Stimulated activated naive CD8-positive, alpha-beta T cell treated with anti-CD3 and anti-CD28 coated beads, Interleukin-15, Interleukin-2, amounts not matched to agents 100 ng/mL and 50 ng/mL, for 24 hours (primary cell): ENCODE results near the gene MAP3K21.
A peak's percentile ranks its signal among the peaks of the same experiment; 100 is the strongest.

Experiments
- H3K27ac Mint-ChIP-seq: one replicate; pipeline ENCODE4 v1.8.0; 2021; ENCODE audit warnings: mild to moderate bottlenecking, mixed read lengths
- H3K27me3 Mint-ChIP-seq: one replicate; pipeline ENCODE4 v1.8.0; 2021; ENCODE audit warnings: mixed read lengths
- H3K36me3 Mint-ChIP-seq: one replicate; pipeline ENCODE4 v1.8.0; 2021; ENCODE audit warnings: low read depth, mixed read lengths
- H3K4me1 Mint-ChIP-seq: one replicate; pipeline ENCODE4 v1.8.0; 2021; ENCODE audit warnings: low read depth, mixed read lengths
- H3K4me3 Mint-ChIP-seq: one replicate; pipeline ENCODE4 v1.8.0; 2021; ENCODE audit warnings: mild to moderate bottlenecking, mixed read lengths
- H3K9me3 Mint-ChIP-seq: one replicate; pipeline ENCODE4 v1.8.0; 2021; ENCODE audit warnings: mixed read lengths

Gene MAP3K21

GRCh38 chr1:233337505-233337904 lies 10.0 kb downstream of the MAP3K21 start:
- no peak overlapping the region for H3K27ac Mint-ChIP-seq
- H3K27me3 Mint-ChIP-seq = peaks cover 42% of the 10 kb centered on the region
- no peak overlapping the region for H3K4me3 Mint-ChIP-seq
- no peaks in the 10 kb centered on the region for H3K36me3 Mint-ChIP-seq
- no peaks in the 10 kb centered on the region for H3K9me3 Mint-ChIP-seq
- no peaks in the 10 kb centered on the region for H3K4me1 Mint-ChIP-seq

GRCh38 chr1:233338102-233338501 lies 10.6 kb downstream of the MAP3K21 start:
- no peaks in the 10 kb centered on the region for H3K4me1 Mint-ChIP-seq
- no peak overlapping the region for H3K27ac Mint-ChIP-seq
- H3K4me3 Mint-ChIP-seq = no peak overlapping the region
- no peaks in the 10 kb centered on the region for H3K9me3 Mint-ChIP-seq
- H3K36me3 Mint-ChIP-seq = no peaks in the 10 kb centered on the region
- H3K27me3 Mint-ChIP-seq = peaks cover 48% of the 10 kb centered on the region

GRCh38 chr1:233340031-233340555 lies 12.6 kb downstream of the MAP3K21 start:
- no peak overlapping the region for H3K27ac Mint-ChIP-seq
- H3K4me1 Mint-ChIP-seq = no peaks in the 10 kb centered on the region
- H3K9me3 Mint-ChIP-seq = no peaks in the 10 kb centered on the region
- H3K4me3 Mint-ChIP-seq = no peak overlapping the region
- no peaks in the 10 kb centered on the region for H3K36me3 Mint-ChIP-seq
- H3K27me3 Mint-ChIP-seq = peaks cover 57% of the 10 kb centered on the region

GRCh38 chr1:233340966-233341516 lies 13.5 kb downstream of the MAP3K21 start:
- no peak overlapping the region for H3K4me3 Mint-ChIP-seq
- H3K4me1 Mint-ChIP-seq = no peaks in the 10 kb centered on the region
- H3K9me3 Mint-ChIP-seq = no peaks in the 10 kb centered on the region
- H3K27me3 Mint-ChIP-seq = peaks cover 57% of the 10 kb centered on the region
- H3K36me3 Mint-ChIP-seq = no peaks in the 10 kb centered on the region
- no peak overlapping the region for H3K27ac Mint-ChIP-seq

GRCh38 chr1:233342086-233342485 lies 14.6 kb downstream of the MAP3K21 start:
- Mint-ChIP-seq H3K4me1 (no peaks in the 10 kb centered on the region), H3K36me3 (no peaks in the 10 kb centered on the region), H3K9me3 (no peaks in the 10 kb centered on the region), H3K27me3 (peaks cover 50% of the 10 kb centered on the region), H3K27ac (no peak overlapping the region), H3K4me3 (no peak overlapping the region)

GRCh38 chr1:233343262-233343661 lies 15.7 kb downstream of the MAP3K21 start:
- Mint-ChIP-seq H3K36me3 (no peaks in the 10 kb centered on the region), H3K27me3 (peaks cover 44% of the 10 kb centered on the region), H3K4me1 (no peaks in the 10 kb centered on the region), H3K27ac (no peak overlapping the region), H3K9me3 (no peaks in the 10 kb centered on the region), H3K4me3 (no peak overlapping the region)

GRCh38 chr1:233347338-233347737 lies 19.8 kb downstream of the MAP3K21 start:
- Mint-ChIP-seq H3K27ac (no peak overlapping the region), H3K9me3 (no peaks in the 10 kb centered on the region), H3K36me3 (no peaks in the 10 kb centered on the region), H3K4me1 (no peaks in the 10 kb centered on the region), H3K4me3 (no peak overlapping the region), H3K27me3 (peaks cover 21% of the 10 kb centered on the region)

GRCh38 chr1:233349137-233349536 lies 21.6 kb downstream of the MAP3K21 start:
- no peaks in the 10 kb centered on the region for H3K4me1 Mint-ChIP-seq
- H3K36me3 Mint-ChIP-seq = no peaks in the 10 kb centered on the region
- no peak overlapping the region for H3K27ac Mint-ChIP-seq
- no peaks in the 10 kb centered on the region for H3K9me3 Mint-ChIP-seq
- H3K27me3 Mint-ChIP-seq = peaks cover 4% of the 10 kb centered on the region
- H3K4me3 Mint-ChIP-seq = no peak overlapping the region

GRCh38 chr1:233354983-233355382 lies 27.5 kb downstream of the MAP3K21 start:
- Mint-ChIP-seq H3K4me1 (peaks cover 21% of the 10 kb centered on the region), H3K27me3 (no peaks in the 10 kb centered on the region), H3K36me3 (no peaks in the 10 kb centered on the region), H3K4me3 (no peak overlapping the region), H3K27ac (no peak overlapping the region), H3K9me3 (no peaks in the 10 kb centered on the region)

- Mint-ChIP-seq H3K9me3 (no peaks in the 10 kb centered on the region), H3K36me3 (no peaks in the 10 kb centered on the region), H3K27me3 (no peaks in the 10 kb centered on the region), H3K27ac (no peak overlapping the region), H3K4me1 (peaks cover 21% of the 10 kb centered on the region), H3K4me3 (no peak overlapping the region)
Measured at GRCh38 chr1:233355841-233356704, 28.5 kb downstream of the MAP3K21 start.

- peaks cover 3% of the 10 kb centered on the region for H3K27me3 Mint-ChIP-seq
- no peaks in the 10 kb centered on the region for H3K36me3 Mint-ChIP-seq
- no peaks in the 10 kb centered on the region for H3K9me3 Mint-ChIP-seq
- H3K4me3 Mint-ChIP-seq = no peak overlapping the region
- H3K4me1 Mint-ChIP-seq = peaks cover 21% of the 10 kb centered on the region
- peak overlapping the region; percentile 13 for H3K27ac Mint-ChIP-seq
Measured at GRCh38 chr1:233356705-233356987, 29.1 kb downstream of the MAP3K21 start.

- H3K27ac Mint-ChIP-seq = no peak overlapping the region
Measured at GRCh38 chr1:233357595-233358397, 30.3 kb downstream of the MAP3K21 start.

GRCh38 chr1:233359431-233359830 lies 31.9 kb downstream of the MAP3K21 start:
- H3K9me3 Mint-ChIP-seq = no peaks in the 10 kb centered on the region
- H3K27me3 Mint-ChIP-seq = peaks cover 4% of the 10 kb centered on the region
- no peak overlapping the region for H3K4me3 Mint-ChIP-seq
- no peak overlapping the region for H3K27ac Mint-ChIP-seq
- no peaks in the 10 kb centered on the region for H3K36me3 Mint-ChIP-seq
- H3K4me1 Mint-ChIP-seq = peaks cover 21% of the 10 kb centered on the region

More at GRCh38 chr1:233357595-233358397, 30.3 kb downstream of the MAP3K21 start:
- Mint-ChIP-seq H3K36me3 (no peaks in the 10 kb centered on the region), H3K4me1 (peaks cover 21% of the 10 kb centered on the region), H3K27me3 (peaks cover 4% of the 10 kb centered on the region), H3K4me3 (no peak overlapping the region), H3K9me3 (no peaks in the 10 kb centered on the region)

- Mint-ChIP-seq H3K9me3 (no peaks in the 10 kb centered on the region), H3K27me3 (peaks cover 4% of the 10 kb centered on the region), H3K27ac (no peak overlapping the region)
Measured at GRCh38 chr1:233359905-233360304, 32.4 kb downstream of the MAP3K21 start.

GRCh38 chr1:233360525-233361102 lies 33.1 kb downstream of the MAP3K21 start:
- Mint-ChIP-seq H3K27ac (no peak overlapping the region), H3K27me3 (peaks cover 4% of the 10 kb centered on the region), H3K9me3 (no peaks in the 10 kb centered on the region), H3K4me3 (no peak overlapping the region), H3K36me3 (no peaks in the 10 kb centered on the region), H3K4me1 (peaks cover 21% of the 10 kb centered on the region)

More at GRCh38 chr1:233359905-233360304, 32.4 kb downstream of the MAP3K21 start:
- no peak overlapping the region for H3K4me3 Mint-ChIP-seq
- peaks cover 21% of the 10 kb centered on the region for H3K4me1 Mint-ChIP-seq
- no peaks in the 10 kb centered on the region for H3K36me3 Mint-ChIP-seq
